ENCODE measurements around the gene TRIL.

GRCh38 chr7:28942168-28942567 lies 16.0 kb downstream of the TRIL start:
- TF ChIP-seq POLR2A (IDR thresholded peaks at IDR 0.05; ENCODE audit: low read depth, low read length) (no peak), POLR2AphosphoS5 (IDR thresholded peaks at IDR 0.05; ENCODE audit: low read depth, low read length) (no peak), TAF1 (IDR thresholded peaks at IDR 0.05; ENCODE audit: low read depth, low read length) (no peak), PAX5 (IDR thresholded peaks at IDR 0.05; ENCODE audit: insufficient read depth, low read length, severe bottlenecking) (no peak), POU2F2 (IDR thresholded peaks at IDR 0.05; ENCODE audit: low read depth, low read length) (no peak), SPI1 (IDR thresholded peaks at IDR 0.05; ENCODE audit: low read depth, low read length) (no peak)
